Esophagus (tissue), 2 donors: Measurements from ENCODE around the gene C4BPB. TPM values are rescaled to one million over a fixed set of nuclear protein-coding genes. Genes with fewer than 3 reads are reported as not detected.

Experiments used
- H3K27ac ChIP-seq, 2 donors: one replicate each; pipeline ENCODE4 v1.5.1; 2013; ENCODE audit warnings: low read depth in 2 of 2, mild to moderate bottlenecking in 2 of 2, inconsistent platforms in 1 of 2, low read length in 1 of 2, moderate library complexity in 1 of 2
- H3K27me3 ChIP-seq, 2 donors: one replicate each; pipeline ENCODE4 v1.6.1; 2013; ENCODE audit warnings: low read length in 2 of 2, control low read depth in 1 of 2, mild to moderate bottlenecking in 1 of 2; ENCODE audit not compliant: insufficient read depth in 2 of 2, control insufficient read depth in 1 of 2
- H3K36me3 ChIP-seq, 2 donors: one replicate each; pipeline ENCODE4 v1.6.1; 2013; ENCODE audit warnings: low read length in 1 of 2; ENCODE audit not compliant: control insufficient read depth in 2 of 2, insufficient read depth in 2 of 2
- H3K4me1 ChIP-seq, 2 donors: one replicate each; pipeline ENCODE4 v1.6.1; 2013; ENCODE audit warnings: low read length in 1 of 2; ENCODE audit not compliant: control insufficient read depth in 2 of 2, insufficient read depth in 2 of 2
- H3K4me3 ChIP-seq, 2 donors: one replicate each; pipeline ENCODE4 v1.5.1; 2013; ENCODE audit warnings: low read length in 2 of 2, mild to moderate bottlenecking in 2 of 2, low read depth in 1 of 2, moderate library complexity in 1 of 2
- H3K9me3 ChIP-seq, 2 donors: one replicate each; pipeline ENCODE4 v1.6.1; 2013; ENCODE audit warnings: mild to moderate bottlenecking in 2 of 2, low read depth in 1 of 2, low read length in 1 of 2, moderate library complexity in 1 of 2; ENCODE audit not compliant: control insufficient read depth in 2 of 2, insufficient read depth in 1 of 2
- WGBS, 2 donors: extraction: QIAGEN DNeasy Blood & Tissue Kit; methylation state at CpG; one replicate each; pipeline ENCODE4 v1.1.7; 2013; 5-methylcytosine and 5-hydroxymethylcytosine counted together
- polyA plus RNA-seq, 2 donors: library from polyadenylated mRNA; stranded (reverse); fragments of 200-250 nt; gene quantifications; one replicate each; pipeline ENCODE4 v1.2.3, GENCODE V29; 2013
- donor health status: healthy with polysubstance abuse.
- donor health status: Bipolar disorder and iron deficiency.

Gene C4BPB
- polyA plus RNA-seq, 2 donors = 0.08 TPM; not detected in 1

DNA sequence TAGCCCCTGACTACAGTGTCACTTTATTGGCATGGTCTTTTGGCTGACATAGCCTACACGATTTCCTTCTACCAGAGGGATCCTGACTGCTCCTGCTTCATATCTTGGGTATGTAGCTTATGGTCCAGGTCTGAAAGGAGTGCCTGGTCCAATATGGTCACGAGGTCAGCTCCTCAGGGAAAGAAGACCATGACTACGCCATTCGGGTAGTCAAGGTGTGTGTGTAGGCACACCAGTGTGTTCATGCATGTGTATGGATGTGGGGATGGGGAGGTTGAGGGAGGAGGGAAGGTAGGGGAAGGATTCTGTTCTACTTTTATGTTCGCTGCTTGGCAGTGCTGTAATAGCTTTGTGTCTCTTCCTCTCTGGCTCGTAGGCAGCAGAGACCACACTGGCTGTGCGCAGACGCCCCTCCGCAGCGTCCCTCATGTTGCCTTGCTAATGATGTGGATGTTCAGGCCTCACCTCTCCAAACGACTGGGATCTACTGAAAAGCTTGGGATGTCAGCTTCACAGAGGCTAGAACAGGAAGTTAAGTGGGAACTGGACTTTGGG lies 10.0 kb upstream of the C4BPB start:
- H3K36me3 ChIP-seq = no peaks in the 10 kb centered on the region
- peaks cover 0 to 2% of the 10 kb centered on the region in 2 donors for H3K27me3 ChIP-seq
- no peak overlapping the region for H3K4me3 ChIP-seq
- no peaks in the 10 kb centered on the region for H3K9me3 ChIP-seq
- WGBS, 2 donors = 77 to 87% methylated on average over 10 to 11 of the region's 11 CpGs
- H3K27ac ChIP-seq = no peak overlapping the region
- no peaks in the 10 kb centered on the region for H3K4me1 ChIP-seq

DNA sequence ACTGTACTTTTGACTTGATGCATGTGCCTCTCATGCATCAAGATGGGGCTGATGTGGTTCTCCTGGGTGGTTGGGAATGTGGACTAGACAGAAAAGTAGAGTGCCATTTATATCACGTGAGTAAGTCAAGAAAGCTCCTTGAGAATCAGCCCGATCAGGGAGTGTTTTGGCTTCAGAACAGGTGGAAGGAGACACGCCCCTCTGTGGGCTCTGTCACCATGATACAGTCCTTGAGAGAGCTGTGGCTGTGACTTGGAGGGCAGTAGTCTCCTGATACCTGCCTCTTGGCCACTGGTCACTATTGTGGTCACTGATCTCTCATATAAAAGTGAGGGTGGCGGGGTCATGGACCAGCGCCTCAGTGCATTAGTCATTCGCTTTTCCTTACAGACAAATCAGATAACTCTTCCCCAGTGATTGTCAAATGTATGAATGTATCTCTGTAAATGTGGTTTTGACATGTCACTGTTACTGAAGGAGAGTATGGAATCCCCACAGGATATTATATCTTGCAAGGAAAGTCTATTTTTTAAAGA lies 8.9 kb upstream of the C4BPB start:
- Histone ChIP-seq H3K27me3 (peaks cover 0 to 2% of the 10 kb centered on the region in 2 donors), H3K36me3 (no peaks in the 10 kb centered on the region), H3K4me1 (no peaks in the 10 kb centered on the region), H3K9me3 (no peaks in the 10 kb centered on the region), H3K27ac (no peak overlapping the region), H3K4me3 (no peak overlapping the region)
- WGBS, 2 donors = 73 to 80% methylated on average over 6 of the region's 6 CpGs

DNA sequence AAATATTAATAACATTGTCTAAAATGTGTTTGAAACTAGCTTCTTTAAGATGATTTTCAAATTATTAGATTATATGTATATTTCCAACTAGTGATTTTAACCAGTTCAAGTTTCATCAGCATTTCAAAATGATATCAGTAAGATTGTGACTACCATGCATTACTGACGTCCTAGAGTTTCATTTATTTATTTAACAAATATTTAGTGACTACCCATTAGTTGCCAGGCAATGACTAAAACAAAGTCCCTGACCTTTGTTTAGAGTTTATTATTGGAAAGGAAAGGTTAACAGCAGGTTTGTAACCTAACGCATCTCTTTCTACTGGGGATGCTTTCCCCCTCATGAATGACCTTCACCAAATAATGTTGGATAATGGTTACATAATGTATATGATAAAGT lies 7.6 kb upstream of the C4BPB start:
- no peaks in the 10 kb centered on the region for H3K4me1 ChIP-seq
- peaks cover 0 to 2% of the 10 kb centered on the region in 2 donors for H3K27me3 ChIP-seq
- no peaks in the 10 kb centered on the region for H3K9me3 ChIP-seq
- no peak overlapping the region for H3K4me3 ChIP-seq
- no peak overlapping the region for H3K27ac ChIP-seq
- H3K36me3 ChIP-seq = no peaks in the 10 kb centered on the region
- 47 to 59% methylated on average over 2 of the region's 2 CpGs for WGBS, 2 donors

DNA sequence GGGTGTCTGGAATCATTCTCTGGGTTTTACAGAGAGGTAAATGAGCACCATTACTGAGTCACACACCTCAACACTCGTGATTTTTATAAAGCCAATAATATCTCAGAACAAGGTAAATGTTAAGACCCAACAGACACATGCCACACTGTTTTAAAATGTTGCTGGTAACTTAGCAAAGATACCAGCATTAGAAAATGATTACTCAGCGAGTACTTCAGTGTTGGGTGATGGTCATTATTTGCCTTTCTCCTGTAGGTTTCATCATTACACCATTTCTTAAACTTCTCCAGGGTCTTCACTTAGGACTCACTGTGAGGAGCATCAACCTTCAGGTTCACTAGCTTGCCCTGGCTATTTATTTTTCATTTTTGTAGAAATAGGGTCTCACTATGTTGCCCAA lies 6.9 kb upstream of the C4BPB start:
- peaks cover 0 to 2% of the 10 kb centered on the region in 2 donors for H3K27me3 ChIP-seq
- H3K4me1 ChIP-seq = no peaks in the 10 kb centered on the region
- H3K9me3 ChIP-seq = no peaks in the 10 kb centered on the region
- H3K36me3 ChIP-seq = no peaks in the 10 kb centered on the region
- WGBS, 2 donors = 80 to 81% methylated on average over 2 of the region's 2 CpGs
- H3K4me3 ChIP-seq = no peak overlapping the region
- H3K27ac ChIP-seq = no peak overlapping the region

DNA sequence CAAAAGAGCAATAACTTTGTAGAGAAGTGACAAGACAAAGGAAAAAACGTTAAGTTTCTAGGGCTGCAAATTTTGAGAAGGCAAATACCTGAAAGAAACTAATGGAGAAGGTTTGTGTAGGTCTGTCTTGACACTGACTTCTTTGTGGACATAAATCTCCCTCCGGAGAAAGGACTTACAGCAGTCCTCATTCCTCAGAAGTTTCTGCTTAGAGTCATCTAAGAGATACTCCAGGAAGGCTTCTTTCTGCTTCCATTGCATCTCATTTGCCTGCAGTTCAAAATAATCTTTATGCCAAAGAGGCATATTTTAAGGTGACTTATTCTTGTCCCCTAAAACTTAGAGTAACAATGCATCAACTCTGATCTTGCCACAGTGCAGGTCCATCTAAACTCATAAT lies 4.4 kb upstream of the C4BPB start:
- no peaks in the 10 kb centered on the region for H3K36me3 ChIP-seq
- no peak overlapping the region for H3K27ac ChIP-seq
- H3K4me1 ChIP-seq = no peaks in the 10 kb centered on the region
- H3K27me3 ChIP-seq = peaks cover 0 to under 1% of the 10 kb centered on the region in 2 donors
- no peak overlapping the region for H3K4me3 ChIP-seq
- 62 to 63% methylated on average over 2 of the region's 2 CpGs for WGBS, 2 donors
- H3K9me3 ChIP-seq = no peaks in the 10 kb centered on the region

DNA sequence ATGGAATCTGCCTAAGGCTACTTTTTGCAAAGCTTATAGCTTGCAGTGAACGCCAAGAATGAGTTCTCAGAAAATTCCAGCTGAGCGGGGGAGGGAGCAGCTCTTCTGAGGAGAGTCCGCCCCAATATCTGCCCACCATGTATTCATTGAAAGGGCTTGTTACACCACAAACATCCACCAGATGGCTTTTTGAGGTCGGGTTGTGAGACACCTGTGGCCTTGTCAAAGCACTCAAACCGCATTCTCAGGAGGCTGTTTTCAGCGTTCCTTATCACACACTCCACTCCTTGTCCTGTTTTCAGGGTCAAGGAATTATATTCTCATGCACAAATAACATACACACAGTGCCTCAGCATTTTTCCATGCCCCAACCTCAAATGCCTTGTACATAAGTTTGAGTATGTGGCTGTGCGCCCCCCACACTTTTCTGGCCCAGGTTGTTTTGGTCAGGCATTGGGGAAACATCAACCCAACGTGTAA lies 3.9 kb upstream of the C4BPB start:
- Histone ChIP-seq H3K27me3 (no peaks in the 10 kb centered on the region), H3K4me1 (no peaks in the 10 kb centered on the region), H3K27ac (no peak overlapping the region), H3K4me3 (no peak overlapping the region), H3K9me3 (no peaks in the 10 kb centered on the region), H3K36me3 (no peaks in the 10 kb centered on the region)
- 22 to 25% methylated on average over 8 of the region's 8 CpGs for WGBS, 2 donors

DNA sequence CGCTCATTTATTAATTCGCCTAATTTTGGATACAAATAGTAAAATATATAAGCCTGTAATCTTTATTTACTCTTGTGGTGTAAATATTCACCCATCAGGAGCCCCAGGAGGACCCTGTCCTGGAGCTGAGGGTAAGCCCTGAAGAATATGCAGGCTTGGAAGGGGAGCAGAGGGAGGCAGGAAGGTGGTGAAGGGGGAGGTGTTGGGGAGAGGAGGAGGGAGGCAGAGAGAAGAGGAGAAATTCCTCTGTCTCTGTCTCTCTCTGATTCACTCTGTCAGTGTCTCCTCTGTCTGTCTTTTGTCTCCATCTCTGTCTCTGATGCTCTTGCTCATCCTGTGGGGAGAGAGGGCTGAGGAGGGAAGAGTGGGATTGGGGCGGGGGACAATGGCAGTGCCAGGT lies 2.8 kb upstream of the C4BPB start:
- no peak overlapping the region for H3K4me3 ChIP-seq
- 71 to 85% methylated on average over 2 to 3 of the region's 3 CpGs for WGBS, 2 donors
- H3K36me3 ChIP-seq = no peaks in the 10 kb centered on the region
- no peaks in the 10 kb centered on the region for H3K4me1 ChIP-seq
- H3K9me3 ChIP-seq = no peaks in the 10 kb centered on the region
- H3K27me3 ChIP-seq = no peaks in the 10 kb centered on the region
- no peak overlapping the region for H3K27ac ChIP-seq

DNA sequence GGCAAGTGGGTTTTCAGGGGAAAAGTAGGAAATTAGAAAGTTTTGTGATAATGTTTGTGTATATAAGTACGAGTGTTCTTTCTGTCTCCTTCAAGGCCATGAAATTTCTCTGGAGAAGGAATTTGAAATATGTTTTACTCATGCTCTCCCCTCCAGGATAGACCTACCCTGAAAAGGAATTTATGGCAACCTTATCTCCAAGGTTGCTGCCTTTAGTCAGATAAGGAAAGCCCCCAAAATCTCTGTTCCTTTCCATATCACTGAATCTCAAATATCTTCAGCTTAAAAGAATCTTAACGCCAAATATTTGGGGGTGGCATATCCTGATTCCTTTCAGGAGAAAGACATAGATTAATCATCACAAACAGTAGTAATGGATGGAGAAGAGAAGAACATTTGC lies 499 bp upstream of the C4BPB start:
- Histone ChIP-seq H3K27ac (no peak overlapping the region), H3K36me3 (no peaks in the 10 kb centered on the region), H3K9me3 (no peaks in the 10 kb centered on the region), H3K4me3 (no peak overlapping the region), H3K27me3 (no peaks in the 10 kb centered on the region), H3K4me1 (no peaks in the 10 kb centered on the region)
- WGBS, 2 donors = 87 to 93% methylated on average over 2 of the region's 2 CpGs

DNA sequence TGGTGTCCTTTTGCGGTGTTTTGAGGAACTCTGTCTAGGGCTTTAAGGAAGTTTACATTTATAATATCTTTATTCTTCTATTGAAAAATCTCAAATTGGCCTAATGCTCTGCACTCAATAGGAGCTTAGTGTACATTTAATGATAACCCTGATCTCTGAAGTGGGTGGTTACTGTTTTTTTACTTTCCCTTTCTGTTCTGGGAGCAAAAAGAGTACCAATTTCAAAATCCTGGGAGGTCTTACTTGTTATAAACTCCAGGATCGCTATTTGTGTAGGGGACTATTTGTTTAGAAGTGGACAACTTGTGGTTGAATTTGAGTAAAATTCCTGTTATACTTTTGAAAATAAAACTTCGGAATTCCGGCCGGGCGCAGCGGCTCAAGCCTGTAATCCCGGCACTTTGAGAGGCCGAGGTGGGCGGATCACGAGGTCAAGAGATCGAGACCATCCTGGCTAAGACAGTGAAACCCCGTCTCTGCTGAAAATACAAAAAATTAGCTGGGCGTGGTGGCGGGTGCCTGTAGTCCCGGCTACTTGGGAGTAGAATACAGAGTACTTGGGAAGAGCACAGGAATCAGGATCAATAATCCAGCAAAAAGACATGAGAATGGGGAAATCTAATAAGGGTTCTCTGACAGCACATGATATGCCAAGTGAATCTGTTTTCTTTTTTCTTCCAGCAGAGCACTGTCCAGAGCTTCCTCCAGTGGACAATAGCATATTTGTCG lies 1.1 kb downstream of the C4BPB start:
- no peaks in the 10 kb centered on the region for H3K36me3 ChIP-seq
- H3K9me3 ChIP-seq = no peaks in the 10 kb centered on the region
- H3K4me1 ChIP-seq = no peaks in the 10 kb centered on the region
- H3K27me3 ChIP-seq = no peaks in the 10 kb centered on the region
- H3K27ac ChIP-seq = no peak overlapping the region
- 93 to 94% methylated on average over 17 of the region's 17 CpGs for WGBS, 2 donors
- H3K4me3 ChIP-seq = no peak overlapping the region
